GM18505 (cell line): Measurements from ENCODE around the gene FBXO27.

Experiments
- ATAC-seq: cut with Tn5 transposase; IDR thresholded peaks from one replicate; pipeline ENCODE4 v1.9.1; 2021; ENCODE audit not compliant: unreplicated experiment
- POLR2A ChIP-seq: IDR thresholded peaks from 4 replicates; pipeline ENCODE4 v1.6.1; 2011; ENCODE audit warnings: borderline replicate concordance; ENCODE audit not compliant: insufficient read depth, insufficient read length; ENCODE audit errors: extremely low read depth

The FBXO27 gene

GRCh38 chr19:39053276-39054090 lies 21.1 kb upstream of the FBXO27 start:
- no peak for ATAC-seq
- TF ChIP-seq POLR2A, result no peak

DNA sequence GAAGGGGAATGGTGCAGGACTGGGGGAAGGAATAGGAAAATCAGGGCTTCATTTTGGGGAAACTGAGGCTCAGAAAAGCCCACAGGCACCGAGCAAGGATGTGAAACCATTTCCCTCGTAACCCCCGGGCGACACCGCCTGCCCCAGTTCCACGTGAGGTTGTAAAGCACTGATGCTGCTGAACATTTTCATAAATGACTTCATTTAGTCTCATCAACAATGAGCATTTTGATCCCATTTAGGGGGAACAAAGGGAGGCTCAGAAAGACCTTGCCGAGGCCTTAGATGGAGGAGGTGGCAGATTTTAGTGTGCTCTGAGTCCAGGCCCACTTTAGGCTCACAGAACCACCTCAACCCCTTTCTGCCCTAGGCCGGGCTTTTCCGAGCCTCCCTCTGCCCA lies 20.5 kb upstream of the FBXO27 start:
- ATAC-seq, result no peak
- TF ChIP-seq POLR2A, result no peak

DNA sequence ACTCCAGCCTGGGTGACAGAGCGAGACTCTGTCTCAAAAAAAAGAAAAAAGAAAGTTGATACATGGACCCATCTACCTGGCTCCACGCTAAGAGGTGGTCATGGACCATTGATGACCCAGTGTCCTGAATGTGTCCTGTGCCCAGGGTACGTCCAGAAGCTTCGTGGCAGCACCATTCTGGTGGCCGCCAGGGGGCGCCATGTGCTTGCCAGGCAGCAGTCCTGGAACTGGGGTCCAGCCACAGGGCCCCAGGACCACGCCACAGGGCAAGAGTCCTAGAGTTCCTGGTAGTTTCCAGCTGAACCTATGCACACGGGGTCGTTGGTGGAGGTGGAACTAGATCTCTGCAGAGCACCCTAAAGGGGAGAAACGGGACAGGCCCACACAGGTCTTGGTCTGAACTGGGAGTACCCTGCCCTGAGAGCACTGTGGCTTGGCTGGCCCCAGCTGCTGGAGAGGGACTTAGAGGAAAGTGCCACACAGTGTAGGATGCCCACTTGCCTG lies 19.9 kb upstream of the FBXO27 start:
- TF ChIP-seq POLR2A, result no peak
- ATAC-seq, result no peak

DNA sequence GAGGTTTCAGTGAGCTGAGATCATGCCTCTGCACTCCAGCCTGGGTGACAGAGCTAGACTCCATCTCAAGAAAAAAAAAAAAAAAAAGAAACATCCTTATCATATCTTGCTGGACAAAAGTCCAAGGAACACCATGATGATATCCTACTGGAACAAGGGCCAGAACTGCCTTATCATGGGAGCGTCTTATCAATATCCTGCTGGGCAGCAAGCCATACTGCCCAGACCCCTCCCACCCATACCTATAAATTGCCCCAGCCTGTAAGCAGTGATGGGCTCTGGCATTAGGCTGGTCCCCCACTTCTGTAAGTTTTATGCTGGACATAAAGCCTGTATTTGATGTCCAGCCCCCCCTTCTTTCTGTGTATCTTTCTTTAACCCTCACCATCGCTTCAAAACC lies 14.7 kb upstream of the FBXO27 start:
- no peak for ATAC-seq

GRCh38 chr19:39046037-39046821 lies 13.9 kb upstream of the FBXO27 start:
- ATAC-seq, result no peak
- no peak for TF ChIP-seq POLR2A

More for the DNA sequence above, 14.7 kb upstream of the FBXO27 start:
- no peak for TF ChIP-seq POLR2A

GRCh38 chr19:39045506-39045905 lies 13.2 kb upstream of the FBXO27 start:
- no peak for ATAC-seq
- TF ChIP-seq POLR2A, result no peak

DNA sequence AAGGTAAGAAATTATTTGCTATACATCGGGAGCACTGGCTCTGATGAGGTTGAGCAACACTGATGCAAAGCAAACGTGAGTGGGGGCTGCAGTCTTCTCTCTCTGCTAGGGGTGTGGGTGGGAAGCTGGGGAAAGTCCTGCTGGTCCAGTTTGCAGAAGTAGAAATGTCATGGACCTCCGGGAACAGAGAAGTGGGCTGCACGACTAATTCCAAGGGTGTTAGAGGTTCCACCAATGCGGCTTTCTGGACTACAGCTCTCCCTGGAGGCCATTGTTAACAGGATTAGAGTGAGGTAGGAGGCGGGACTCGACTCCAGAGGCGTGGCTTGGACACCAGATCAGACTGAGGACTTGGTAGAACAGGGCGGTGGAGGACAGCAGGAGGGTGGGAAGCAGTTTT lies 5.7 kb upstream of the FBXO27 start:
- no peak for TF ChIP-seq POLR2A
- no peak for ATAC-seq

- no peak for ATAC-seq
- TF ChIP-seq POLR2A, result no peak
Measured at GRCh38 chr19:39037194-39037593, 4.8 kb upstream of the FBXO27 start.

- no peak for ATAC-seq
Measured at GRCh38 chr19:39036581-39036980, 4.2 kb upstream of the FBXO27 start.

GRCh38 chr19:39031368-39032062 lies 834 bp downstream of the FBXO27 start:
- peak; percentile 69 for ATAC-seq
- peak; percentile 45 for TF ChIP-seq POLR2A

More at GRCh38 chr19:39036581-39036980, 4.2 kb upstream of the FBXO27 start:
- no peak for TF ChIP-seq POLR2A

DNA sequence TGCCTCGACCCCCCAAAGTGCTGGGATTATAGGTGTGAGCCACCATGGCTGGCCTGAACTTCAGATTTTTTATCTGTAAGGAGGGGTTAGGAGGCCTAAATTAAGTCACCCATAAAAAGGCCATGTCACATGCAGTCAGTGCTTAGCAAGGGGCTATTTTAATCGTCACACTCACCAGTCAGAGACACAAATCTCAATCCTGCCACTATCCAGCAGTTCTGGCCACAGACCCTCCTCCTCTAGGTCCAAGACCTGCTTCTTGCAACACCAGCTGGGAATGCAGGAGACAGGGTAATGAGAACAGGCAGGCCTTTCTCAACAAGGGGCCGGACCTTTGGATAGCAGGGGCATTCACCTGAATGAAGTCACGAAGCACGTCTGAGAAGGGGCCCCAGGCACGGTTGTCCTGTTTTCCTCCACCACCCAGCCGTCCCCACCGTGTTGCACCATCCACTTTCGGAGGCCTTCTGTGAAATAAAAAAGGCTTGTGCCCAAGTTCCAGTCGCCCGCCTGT lies 1.4 kb downstream of the FBXO27 start:
- ATAC-seq, result no peak
- peak; percentile 48 for TF ChIP-seq POLR2A

GRCh38 chr19:39024875-39025641 lies 7.3 kb downstream of the FBXO27 start:
- ATAC-seq, result no peak

More at GRCh38 chr19:39024875-39025641, 7.3 kb downstream of the FBXO27 start:
- TF ChIP-seq POLR2A, result no peak
